GM12801 (cell line): ENCODE data around the gene SIGLEC12.

ENCODE experiments used
- TF ChIP-seq, protein P1 (sequence below): IDR thresholded peaks from one replicate; pipeline ENCODE4 v1.5.1; 2011; ENCODE audit warnings: control low read depth; ENCODE audit not compliant: insufficient read length; ENCODE audit errors: extremely low read depth

The SIGLEC12 gene

DNA sequence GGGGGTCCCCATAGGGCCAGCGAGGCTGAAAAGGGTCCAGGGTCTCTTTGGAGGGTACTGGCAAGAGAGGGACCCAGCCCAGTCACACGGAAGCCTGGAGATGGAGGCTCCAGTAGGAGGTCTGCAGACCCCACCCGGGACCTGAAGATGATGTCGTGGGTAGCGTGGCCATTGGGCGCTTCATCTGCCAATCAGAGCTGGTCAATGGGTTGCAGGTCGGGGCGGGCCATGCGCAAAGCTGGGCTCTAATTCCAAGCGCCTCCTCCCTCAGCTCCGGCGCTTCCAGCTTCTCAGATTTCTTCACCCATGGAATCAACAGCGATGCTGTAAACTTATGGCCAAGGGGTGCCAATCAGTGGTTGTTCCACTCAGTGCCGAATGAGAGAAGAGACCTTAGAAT is 10.9 kb downstream of the SIGLEC12 start:
- TF ChIP-seq, protein P1, sequence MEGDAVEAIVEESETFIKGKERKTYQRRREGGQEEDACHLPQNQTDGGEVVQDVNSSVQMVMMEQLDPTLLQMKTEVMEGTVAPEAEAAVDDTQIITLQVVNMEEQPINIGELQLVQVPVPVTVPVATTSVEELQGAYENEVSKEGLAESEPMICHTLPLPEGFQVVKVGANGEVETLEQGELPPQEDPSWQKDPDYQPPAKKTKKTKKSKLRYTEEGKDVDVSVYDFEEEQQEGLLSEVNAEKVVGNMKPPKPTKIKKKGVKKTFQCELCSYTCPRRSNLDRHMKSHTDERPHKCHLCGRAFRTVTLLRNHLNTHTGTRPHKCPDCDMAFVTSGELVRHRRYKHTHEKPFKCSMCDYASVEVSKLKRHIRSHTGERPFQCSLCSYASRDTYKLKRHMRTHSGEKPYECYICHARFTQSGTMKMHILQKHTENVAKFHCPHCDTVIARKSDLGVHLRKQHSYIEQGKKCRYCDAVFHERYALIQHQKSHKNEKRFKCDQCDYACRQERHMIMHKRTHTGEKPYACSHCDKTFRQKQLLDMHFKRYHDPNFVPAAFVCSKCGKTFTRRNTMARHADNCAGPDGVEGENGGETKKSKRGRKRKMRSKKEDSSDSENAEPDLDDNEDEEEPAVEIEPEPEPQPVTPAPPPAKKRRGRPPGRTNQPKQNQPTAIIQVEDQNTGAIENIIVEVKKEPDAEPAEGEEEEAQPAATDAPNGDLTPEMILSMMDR: no peak

DNA sequence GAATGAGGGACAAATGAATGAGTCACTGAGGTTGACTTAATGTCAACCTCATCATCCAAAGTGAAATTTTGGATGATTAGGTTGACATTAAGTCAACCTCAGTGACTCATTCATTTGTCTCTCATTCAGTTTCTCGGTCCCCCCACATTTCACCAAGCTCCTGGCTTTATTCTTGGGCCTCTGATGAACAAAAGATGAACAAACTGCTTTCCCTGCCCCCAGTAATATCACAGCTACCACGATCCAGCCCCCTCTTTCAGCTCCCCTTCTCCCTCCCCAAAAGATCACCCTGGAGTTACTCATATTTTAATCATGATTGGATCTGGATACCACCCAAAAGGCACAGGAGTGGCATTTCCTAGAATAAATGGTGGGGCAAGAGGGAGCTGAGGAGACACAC is 12.5 kb downstream of the SIGLEC12 start:
- TF ChIP-seq, protein P1: no peak

DNA sequence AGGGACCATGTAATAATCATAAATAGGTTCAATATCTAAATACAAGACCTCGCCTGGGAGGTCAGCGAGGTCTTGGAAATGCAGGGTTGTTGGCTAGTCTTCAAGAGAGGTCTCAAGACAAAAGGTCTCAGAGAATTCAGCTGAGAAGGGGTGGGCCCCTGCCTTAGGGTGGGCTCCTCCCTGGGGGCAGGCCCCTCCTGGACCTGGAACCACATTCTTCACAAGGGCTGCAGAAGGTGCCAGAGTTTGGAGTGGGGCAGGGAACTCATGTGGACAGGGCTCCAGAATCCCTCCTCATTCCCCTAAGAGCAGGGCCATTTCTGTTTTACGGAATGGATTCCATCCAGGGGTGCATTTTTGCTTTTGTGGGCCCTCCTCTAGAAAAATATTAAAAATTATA is 13.1 kb downstream of the SIGLEC12 start:
- TF ChIP-seq, protein P1: no peak

DNA sequence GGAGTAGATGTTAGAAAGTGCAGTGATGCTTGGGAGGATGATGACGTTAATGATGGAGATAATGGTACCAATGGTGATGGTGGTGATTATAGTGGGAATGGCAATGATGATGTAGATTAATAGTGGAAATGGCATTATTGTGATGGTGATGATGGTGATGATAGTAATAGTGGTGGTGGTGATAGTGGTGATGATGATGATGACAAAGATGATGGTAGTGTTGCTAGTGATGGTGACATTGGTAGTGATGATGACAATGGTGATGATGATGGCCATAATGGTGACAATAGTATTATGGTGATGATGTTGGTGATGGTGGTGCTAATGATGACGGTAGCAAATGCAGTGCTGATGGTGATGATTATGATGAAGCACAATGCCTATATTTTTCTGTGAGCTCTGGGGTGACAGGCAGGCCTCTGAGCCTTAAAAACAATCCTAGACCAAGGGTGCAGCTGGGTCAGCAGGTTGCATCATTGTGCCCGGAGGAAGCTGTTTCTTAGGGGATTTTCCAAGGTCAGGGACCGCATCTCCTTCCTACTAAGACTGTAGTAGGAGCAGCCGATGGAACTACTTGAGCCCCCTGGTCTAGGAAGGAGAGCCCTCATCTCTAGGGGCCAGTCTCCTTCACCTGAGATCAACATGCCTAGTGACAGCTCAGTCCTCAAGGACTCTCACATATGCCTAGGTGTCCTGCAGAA is 15.5 kb downstream of the SIGLEC12 start:
- TF ChIP-seq, protein P1: no peak

DNA sequence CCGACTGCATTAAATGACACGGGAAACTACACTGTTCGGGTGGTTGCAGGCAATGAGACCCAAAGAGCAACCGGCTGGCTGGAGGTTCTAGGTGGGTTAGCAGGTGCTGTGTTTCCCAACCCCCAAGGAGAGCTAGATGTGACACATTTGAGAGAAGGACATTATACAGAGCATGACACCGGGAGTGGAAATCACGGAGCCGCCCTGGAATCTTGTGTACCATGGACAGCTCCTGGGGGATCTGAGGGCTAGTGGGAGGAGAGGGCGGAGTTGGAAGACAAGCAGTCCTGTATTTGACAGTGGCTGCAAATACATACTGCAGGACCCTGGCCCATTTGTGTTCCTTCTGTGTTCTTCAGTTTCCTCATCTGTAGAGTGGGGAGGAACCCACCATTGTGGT is 21.0 kb downstream of the SIGLEC12 start:
- TF ChIP-seq, protein P1: no peak

DNA sequence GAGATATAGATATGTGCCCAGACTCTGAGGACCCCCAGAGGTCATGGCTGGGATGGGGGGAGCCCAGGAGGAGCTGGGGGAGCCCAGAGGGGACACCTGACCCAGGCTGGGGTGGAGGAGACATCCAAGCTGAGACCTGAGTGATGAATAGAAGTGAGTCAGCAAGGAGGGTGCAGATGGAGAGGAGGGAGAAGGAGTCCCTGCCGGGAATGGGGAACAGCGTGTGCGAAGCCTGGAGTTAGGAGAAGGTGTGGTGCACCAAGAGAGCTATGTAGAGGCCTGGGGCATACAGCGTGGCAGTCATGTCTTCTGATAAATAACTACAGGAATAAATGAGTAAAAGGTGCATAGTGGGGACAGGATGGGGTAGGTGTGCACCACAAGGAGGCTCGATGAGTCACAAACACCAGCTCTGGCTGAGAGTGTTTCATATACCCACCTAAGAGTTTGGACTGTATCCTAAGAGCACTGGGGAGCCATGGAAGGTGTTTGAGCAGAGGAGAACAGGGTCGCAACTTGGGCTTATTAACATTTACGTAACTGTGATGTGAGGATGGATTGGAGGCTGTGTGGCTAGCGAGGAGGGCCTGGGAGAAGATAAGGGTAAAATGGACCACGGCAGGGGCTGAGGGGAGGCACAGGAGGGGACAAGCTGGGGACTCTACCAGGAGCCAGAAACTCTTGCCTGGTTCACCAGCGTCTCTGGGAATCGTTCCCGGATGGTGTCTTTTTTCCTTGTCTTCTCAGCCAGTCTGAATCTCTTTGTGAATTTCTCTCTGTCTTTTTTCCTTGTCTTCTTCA is 21.9 kb downstream of the SIGLEC12 start:
- TF ChIP-seq, protein P1: no peak

DNA sequence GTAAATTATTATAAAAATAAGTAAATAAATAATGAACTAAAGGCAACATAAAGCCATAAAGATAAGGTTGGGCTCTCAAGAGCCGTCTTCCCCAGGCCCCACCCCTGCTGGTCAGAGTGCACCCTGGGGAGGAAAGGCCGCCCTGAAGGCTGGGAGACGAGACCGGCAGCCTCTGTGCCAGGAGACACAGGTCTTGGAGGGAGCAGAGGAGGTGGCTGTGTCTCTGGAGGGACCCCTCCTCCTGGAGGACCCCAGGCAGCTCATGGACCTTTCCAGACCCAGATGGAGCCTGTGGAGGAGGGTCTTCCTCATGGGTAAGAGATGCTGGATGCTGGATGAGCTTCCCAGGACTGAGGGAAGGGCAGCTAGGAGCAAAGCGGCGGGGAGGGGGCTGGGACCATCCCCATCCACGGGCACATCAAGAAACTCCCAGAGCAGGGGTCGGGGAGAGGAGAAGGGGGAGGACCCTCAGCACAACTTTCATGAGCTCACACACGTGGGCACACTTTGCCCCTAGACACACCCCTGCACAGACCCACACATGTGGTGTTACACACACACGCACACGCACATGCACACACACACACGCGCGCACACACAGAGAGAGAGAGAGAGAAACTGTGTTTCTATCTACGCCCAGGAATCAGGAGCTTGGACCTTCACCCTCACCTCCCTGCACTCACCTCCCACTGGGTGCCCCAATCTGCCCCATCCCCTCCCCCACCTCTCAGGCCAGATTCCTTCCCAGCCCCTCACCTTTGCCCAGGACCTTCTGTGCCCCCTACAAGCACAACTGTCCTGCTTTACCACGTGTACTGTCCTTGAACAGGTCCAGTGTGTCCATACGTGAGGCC is 23.0 kb downstream of the SIGLEC12 start, which contains the start of gene CEACAM18:
TSS of gene CEACAM18 (plus strand) at position 159 of the 854 bp plus-strand sequence.
- TF ChIP-seq, protein P1: no peak
